ENCODE results near the gene ATP6V1G1.
A peak's percentile ranks its signal among the peaks of the same experiment; 100 is the strongest.

The ATP6V1G1 gene

GRCh38 chr9:114616684-114617520 is 29.3 kb downstream of the ATP6V1G1 start:
- peak overlapping the region; percentile 99 for H3K27ac ChIP-seq
- TF ChIP-seq, protein P1, sequence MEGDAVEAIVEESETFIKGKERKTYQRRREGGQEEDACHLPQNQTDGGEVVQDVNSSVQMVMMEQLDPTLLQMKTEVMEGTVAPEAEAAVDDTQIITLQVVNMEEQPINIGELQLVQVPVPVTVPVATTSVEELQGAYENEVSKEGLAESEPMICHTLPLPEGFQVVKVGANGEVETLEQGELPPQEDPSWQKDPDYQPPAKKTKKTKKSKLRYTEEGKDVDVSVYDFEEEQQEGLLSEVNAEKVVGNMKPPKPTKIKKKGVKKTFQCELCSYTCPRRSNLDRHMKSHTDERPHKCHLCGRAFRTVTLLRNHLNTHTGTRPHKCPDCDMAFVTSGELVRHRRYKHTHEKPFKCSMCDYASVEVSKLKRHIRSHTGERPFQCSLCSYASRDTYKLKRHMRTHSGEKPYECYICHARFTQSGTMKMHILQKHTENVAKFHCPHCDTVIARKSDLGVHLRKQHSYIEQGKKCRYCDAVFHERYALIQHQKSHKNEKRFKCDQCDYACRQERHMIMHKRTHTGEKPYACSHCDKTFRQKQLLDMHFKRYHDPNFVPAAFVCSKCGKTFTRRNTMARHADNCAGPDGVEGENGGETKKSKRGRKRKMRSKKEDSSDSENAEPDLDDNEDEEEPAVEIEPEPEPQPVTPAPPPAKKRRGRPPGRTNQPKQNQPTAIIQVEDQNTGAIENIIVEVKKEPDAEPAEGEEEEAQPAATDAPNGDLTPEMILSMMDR (conservative IDR thresholded peaks at IDR 0.05): no peak

GRCh38 chr9:114619191-114619761 is 31.7 kb downstream of the ATP6V1G1 start:
- TF ChIP-seq, protein P1 (conservative IDR thresholded peaks at IDR 0.05): no peak

GRCh38 chr9:114621561-114621960 is 34.0 kb downstream of the ATP6V1G1 start:
- TF ChIP-seq, protein P1 (conservative IDR thresholded peaks at IDR 0.05): no peak
- peak overlapping the region; percentile 99 for H3K27ac ChIP-seq

More at GRCh38 chr9:114619191-114619761, 31.7 kb downstream of the ATP6V1G1 start:
- peak overlapping the region; percentile 99 for H3K27ac ChIP-seq

- TF ChIP-seq, protein P1 (conservative IDR thresholded peaks at IDR 0.05): no peak
- peak overlapping the region; percentile 99 for H3K27ac ChIP-seq
Observed at GRCh38 chr9:114621975-114622609, 34.5 kb downstream of the ATP6V1G1 start.

DNA sequence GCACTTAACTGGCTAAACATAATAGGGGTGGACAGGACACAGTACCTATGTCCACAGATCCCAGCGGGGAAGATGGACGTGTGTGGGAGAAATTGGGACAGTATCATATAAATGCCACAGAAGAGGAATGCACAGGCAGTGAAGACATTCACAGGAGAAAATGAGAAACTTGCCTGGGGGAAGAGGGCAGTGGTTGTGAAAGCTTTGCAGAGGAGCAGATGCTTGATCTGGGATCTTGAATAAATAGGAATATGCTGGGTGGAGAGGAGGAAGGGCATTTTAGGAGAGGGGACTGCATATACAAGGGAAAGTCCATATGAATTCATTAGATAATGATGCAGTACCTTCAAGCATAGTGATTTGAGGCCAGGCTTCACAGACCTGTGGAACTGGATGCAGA is 37.1 kb downstream of the ATP6V1G1 start:
- H3K27ac ChIP-seq: no peak overlapping the region
- TF ChIP-seq, protein P1 (conservative IDR thresholded peaks at IDR 0.05): no peak

GRCh38 chr9:114626415-114627020 is 38.9 kb downstream of the ATP6V1G1 start:
- TF ChIP-seq, protein P1 (conservative IDR thresholded peaks at IDR 0.05): no peak
- no peak overlapping the region for H3K27ac ChIP-seq

DNA sequence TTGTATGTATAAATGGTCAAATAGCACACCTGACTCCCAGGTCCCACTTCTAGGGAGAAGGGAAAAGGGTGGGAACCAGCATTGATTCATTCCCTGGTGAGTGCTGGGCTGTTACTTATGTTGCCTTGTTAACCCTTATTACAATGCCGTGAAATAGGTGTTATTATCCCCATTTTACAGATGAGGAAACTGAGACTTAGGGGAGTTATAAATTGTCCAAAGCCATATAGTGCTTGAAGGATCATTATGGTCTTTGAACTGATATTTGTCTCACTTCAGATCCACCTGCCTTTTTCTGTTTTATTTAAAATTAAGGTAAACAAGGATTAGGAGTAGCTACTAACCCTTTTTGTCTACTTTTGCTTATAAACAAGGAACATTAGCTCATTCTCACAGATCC is 40.0 kb downstream of the ATP6V1G1 start:
- TF ChIP-seq, protein P1 (conservative IDR thresholded peaks at IDR 0.05): no peak
- H3K27ac ChIP-seq: no peak overlapping the region
